Parathyroid adenoma (tissue), 2 donors: ENCODE results near the gene SYT11.
"Not testable (repeated sequence)": the region's sequence is repeated elsewhere in the genome, so short reads cannot be mapped to it uniquely, and the experiment has no call there.

Source experiments
- H2AFZ ChIP-seq: fragments of 300-600 bp; sonication (generic); one replicate; pipeline ENCODE4 v1.7.0; 2017; ENCODE audit warnings: antibody characterized with exemption, mild to moderate bottlenecking
- H3K27ac ChIP-seq: fragments of 300-600 bp; sonication (generic); one replicate; pipeline ENCODE4 v1.7.0; 2017
- H3K27me3 ChIP-seq: fragments of 300-600 bp; sonication (generic); one replicate; pipeline ENCODE4 v1.7.0; 2017; ENCODE audit warnings: low read length; ENCODE audit not compliant: control insufficient read depth, insufficient read depth
- H3K36me3 ChIP-seq: fragments of 300-600 bp; sonication (generic); one replicate; pipeline ENCODE4 v1.7.0; 2017; ENCODE audit warnings: low read length; ENCODE audit not compliant: control insufficient read depth, insufficient read depth
- H3K4me1 ChIP-seq: fragments of 300-600 bp; sonication (generic); one replicate; pipeline ENCODE4 v1.7.0; 2017; ENCODE audit warnings: control low read depth
- H3K4me2 ChIP-seq: fragments of 300-600 bp; sonication (generic); one replicate; pipeline ENCODE4 v1.7.0; 2017; ENCODE audit warnings: low read length
- H3K4me3 ChIP-seq: fragments of 300-600 bp; sonication (generic); one replicate; pipeline ENCODE4 v1.7.0; 2017; ENCODE audit warnings: low read depth, low read length
- H3K79me2 ChIP-seq: fragments of 300-600 bp; sonication (generic); one replicate; pipeline ENCODE4 v1.7.0; 2017; ENCODE audit warnings: control low read depth
- H3K9ac ChIP-seq: fragments of 300-600 bp; sonication (generic); one replicate; pipeline ENCODE4 v1.7.0; 2017; ENCODE audit warnings: mild to moderate bottlenecking
- H3K9me3 ChIP-seq: fragments of 300-600 bp; sonication (generic); one replicate; pipeline ENCODE4 v1.7.0; 2017; ENCODE audit warnings: low read length; ENCODE audit not compliant: control insufficient read depth
- CTCF ChIP-seq: fragments of 300-600 bp; sonication (generic); IDR thresholded peaks from one replicate; pipeline ENCODE4 v1.7.0; 2017; ENCODE audit warnings: antibody characterized with exemption, mild to moderate bottlenecking
- donor health status: primary hyperparathyroidism.

SYT11 gene

GRCh38 chr1:155827450-155827849, 31.9 kb upstream of the SYT11 start:
- TF ChIP-seq CTCF, result no peak
- Histone ChIP-seq H3K27ac (no peak overlapping the region), H3K4me2 (no peak overlapping the region), H3K27me3 (no peaks in the 10 kb centered on the region), H3K4me1 (no peaks in the 10 kb centered on the region), H3K9ac (no peak overlapping the region), H3K79me2 (no peaks in the 10 kb centered on the region), H3K9me3 (no peaks in the 10 kb centered on the region), H3K36me3 (no peaks in the 10 kb centered on the region), H3K4me3 (no peak overlapping the region), H2AFZ (no peak overlapping the region)

GRCh38 chr1:155831279-155831976, 27.9 kb upstream of the SYT11 start:
- Histone ChIP-seq H3K4me1 (no peaks in the 10 kb centered on the region), H3K79me2 (no peaks in the 10 kb centered on the region), H2AFZ (no peak overlapping the region), H3K36me3 (no peaks in the 10 kb centered on the region), H3K4me3 (no peak overlapping the region), H3K27me3 (no peaks in the 10 kb centered on the region), H3K9me3 (no peaks in the 10 kb centered on the region), H3K9ac (no peak overlapping the region), H3K4me2 (no peak overlapping the region), H3K27ac (no peak overlapping the region)
- no peak for TF ChIP-seq CTCF

- H3K79me2 ChIP-seq, result no peaks in the 10 kb centered on the region
- H3K27me3 ChIP-seq, result no peaks in the 10 kb centered on the region
- no peaks in the 10 kb centered on the region for H3K9me3 ChIP-seq
- no peak overlapping the region for H2AFZ ChIP-seq
- TF ChIP-seq CTCF, result no peak
- no peak overlapping the region for H3K4me3 ChIP-seq
- H3K27ac ChIP-seq, result no peak overlapping the region
- no peaks in the 10 kb centered on the region for H3K4me1 ChIP-seq
- H3K9ac ChIP-seq, result no peak overlapping the region
- H3K36me3 ChIP-seq, result no peaks in the 10 kb centered on the region
- H3K4me2 ChIP-seq, result no peak overlapping the region
Measured at GRCh38 chr1:155833665-155834295, 25.6 kb upstream of the SYT11 start.

- Histone ChIP-seq H3K4me1 (no peaks in the 10 kb centered on the region), H3K27me3 (no peaks in the 10 kb centered on the region), H3K27ac (no peak overlapping the region), H3K4me3 (no peak overlapping the region), H3K9ac (no peak overlapping the region), H2AFZ (no peak overlapping the region), H3K4me2 (no peak overlapping the region), H3K36me3 (no peaks in the 10 kb centered on the region), H3K9me3 (no peaks in the 10 kb centered on the region), H3K79me2 (no peaks in the 10 kb centered on the region)
- TF ChIP-seq CTCF, result no peak
Measured at GRCh38 chr1:155834296-155834926, 25.0 kb upstream of the SYT11 start.

DNA sequence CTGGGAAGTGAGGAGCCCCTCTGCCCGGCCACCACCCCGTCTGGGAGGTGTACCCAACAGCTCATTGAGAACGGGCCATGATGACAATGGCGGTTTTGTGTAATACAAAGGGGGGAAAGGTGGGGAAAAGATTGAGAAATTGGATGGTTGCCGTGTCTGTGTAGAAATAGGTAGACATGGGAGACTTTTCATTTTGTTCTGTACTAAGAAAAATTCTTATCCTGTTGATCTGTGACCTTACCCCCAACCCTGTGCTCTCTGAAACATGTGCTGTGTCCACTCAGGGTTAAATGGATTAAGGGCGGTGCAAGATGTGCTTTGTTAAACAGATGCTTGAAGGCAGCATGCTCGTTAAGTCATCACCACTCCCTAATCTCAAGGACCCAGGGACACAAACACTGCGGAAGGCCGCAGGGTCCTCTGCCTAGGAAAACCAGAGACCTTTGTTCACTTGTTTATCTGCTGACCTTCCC, 24.4 kb upstream of the SYT11 start:
- H2AFZ ChIP-seq, H3K27ac ChIP-seq, H3K9me3 ChIP-seq: not testable (repeated sequence)

More for the DNA sequence above, 24.4 kb upstream of the SYT11 start:
- H3K4me1 ChIP-seq, H3K36me3 ChIP-seq, H3K79me2 ChIP-seq, H3K4me3 ChIP-seq, H3K27me3 ChIP-seq, H3K4me2 ChIP-seq, H3K9ac ChIP-seq: not testable (repeated sequence)
